ENCODE results near the gene ARHGAP24. TPM values are rescaled to one million over a fixed set of nuclear protein-coding genes. Genes with fewer than 3 reads are reported as not detected.
"Not testable (repeated sequence)": the region's sequence is repeated elsewhere in the genome, so short reads cannot be mapped to it uniquely, and the experiment has no call there.

The ARHGAP24 gene
- total RNA-seq, 2 donors from 2014 or later, result 34.0 to 42.0 TPM

- Histone ChIP-seq H3K9me3 (no peaks in the 10 kb centered on the region), H3K27me3 (no peaks in the 10 kb centered on the region), H3K4me1 (peaks cover 0 to 8% of the 10 kb centered on the region in 2 donors), H3K27ac (no peak overlapping the region), H3K4me3 (no peak overlapping the region), H3K36me3 (no peaks in the 10 kb centered on the region)
- no peak for DNase-seq (ENCODE audit: low spot score)
- TF ChIP-seq CTCF (IDR thresholded peaks at IDR 0.05), result no peak
Observed at GRCh38 chr4:85815796-85816459, 341.0 kb downstream of the ARHGAP24 start.

- Histone ChIP-seq H3K27ac (no peak overlapping the region), H3K9me3 (no peaks in the 10 kb centered on the region)
Observed at GRCh38 chr4:85818700-85819099, 343.8 kb downstream of the ARHGAP24 start.

GRCh38 chr4:85820101-85820500 lies 345.2 kb downstream of the ARHGAP24 start:
- DNase-seq (ENCODE audit: low spot score); H3K27me3 ChIP-seq; H3K36me3 ChIP-seq; H3K27ac ChIP-seq; H3K9me3 ChIP-seq; H3K4me3 ChIP-seq: not testable (repeated sequence)
- peaks cover 0 to 26% of the 10 kb centered on the region in 2 donors for H3K4me1 ChIP-seq

More at GRCh38 chr4:85818700-85819099, 343.8 kb downstream of the ARHGAP24 start:
- H3K4me3 ChIP-seq, result no peak overlapping the region
- peaks cover 0 to 13% of the 10 kb centered on the region in 2 donors for H3K4me1 ChIP-seq
- H3K27me3 ChIP-seq, result no peaks in the 10 kb centered on the region
- DNase-seq (ENCODE audit: low spot score), result no peak
- no peak for TF ChIP-seq CTCF (IDR thresholded peaks at IDR 0.05)
- H3K36me3 ChIP-seq, result no peaks in the 10 kb centered on the region

- TF ChIP-seq CTCF (IDR thresholded peaks at IDR 0.05), result no peak
- Histone ChIP-seq H3K27me3 (no peaks in the 10 kb centered on the region), H3K4me3 (no peak overlapping the region), H3K27ac (no peak overlapping the region), H3K4me1 (peaks cover 0 to 44% of the 10 kb centered on the region in 2 donors), H3K36me3 (no peaks in the 10 kb centered on the region), H3K9me3 (no peaks in the 10 kb centered on the region)
- DNase-seq (ENCODE audit: low spot score), result no peak
Observed at GRCh38 chr4:85821688-85822455, 346.9 kb downstream of the ARHGAP24 start.

- Histone ChIP-seq H3K4me1 (peaks cover 0 to 53% of the 10 kb centered on the region in 2 donors), H3K27me3 (no peaks in the 10 kb centered on the region), H3K27ac (peak overlapping the region; percentile 6 to 29), H3K4me3 (no peak overlapping the region), H3K36me3 (no peaks in the 10 kb centered on the region), H3K9me3 (no peaks in the 10 kb centered on the region)
- TF ChIP-seq CTCF (IDR thresholded peaks at IDR 0.05), result no peak
- DNase-seq (ENCODE audit: low spot score), result no peak
Observed at GRCh38 chr4:85823295-85823694, 348.3 kb downstream of the ARHGAP24 start.

- TF ChIP-seq CTCF (IDR thresholded peaks at IDR 0.05), result no peak
- DNase-seq (ENCODE audit: low spot score), result no peak
- no peaks in the 10 kb centered on the region for H3K9me3 ChIP-seq
- no peak overlapping the region for H3K4me3 ChIP-seq
- H3K27ac ChIP-seq, result peak overlapping the region; percentile 6 to 29
- peaks cover 0 to 53% of the 10 kb centered on the region in 2 donors for H3K4me1 ChIP-seq
- H3K36me3 ChIP-seq, result no peaks in the 10 kb centered on the region
- no peaks in the 10 kb centered on the region for H3K27me3 ChIP-seq
Observed at GRCh38 chr4:85824166-85824945, 349.4 kb downstream of the ARHGAP24 start.

Measured in right atrium auricular region (tissue), 2 donors.